ENCODE measurements around the gene RAMP2. TPM values are rescaled to one million over a fixed set of nuclear protein-coding genes. Genes with fewer than 3 reads are reported as not detected.

Gene RAMP2
- total and polyA plus RNA-seq, 2 of the 4 experiments (the other 2 are of a cell fraction) = 0.18 to 2.5 TPM

GRCh38 chr17:42782166-42783061 is 21.4 kb downstream of the RAMP2 start:
- peak overlapping the region; percentile 68 for H2AFZ ChIP-seq (replicated peaks; ENCODE audit: low read length, poor library complexity)
- TF ChIP-seq CTCF (conservative IDR thresholded peaks at IDR 0.05; ENCODE audit: low read depth, low read length) = no peak
- TF ChIP-seq NFE2L2 (IDR thresholded peaks at IDR 0.05; ENCODE audit: low read depth, low read length) = no peak
- TF ChIP-seq RFX5 (IDR thresholded peaks at IDR 0.05; ENCODE audit: low read depth, low read length) = no peak
- TF ChIP-seq SMC3 (IDR thresholded peaks at IDR 0.05; ENCODE audit: low read depth, low read length) = no peak
- TF ChIP-seq BHLHE40 (IDR thresholded peaks at IDR 0.05; ENCODE audit: low read depth, low read length) = no peak
- TF ChIP-seq USF2 (IDR thresholded peaks at IDR 0.05; ENCODE audit: low read depth, low read length) = no peak
- no peak for TF ChIP-seq RAD21 (IDR thresholded peaks at IDR 0.05; ENCODE audit: low read length)
- TF ChIP-seq CHD1 (IDR thresholded peaks at IDR 0.05; ENCODE audit: low read depth, low read length) = no peak
- no peak for TF ChIP-seq MXI1 (IDR thresholded peaks at IDR 0.05; ENCODE audit: borderline replicate concordance, low read depth, low read length)
- TF ChIP-seq CEBPB (IDR thresholded peaks at IDR 0.05; ENCODE audit: low read depth, low read length) = no peak
- TF ChIP-seq POLR2A (IDR thresholded peaks at IDR 0.05; ENCODE audit: low read depth, low read length) = no peak
- TF ChIP-seq MAZ (IDR thresholded peaks at IDR 0.05; ENCODE audit: borderline replicate concordance, low read depth, low read length) = no peak
- no peak for TF ChIP-seq MAFK (IDR thresholded peaks at IDR 0.05; ENCODE audit: low read depth, low read length)
- TF ChIP-seq FOS (IDR thresholded peaks at IDR 0.05; ENCODE audit: low read depth, low read length) = no peak
- H2BK120ac ChIP-seq (ENCODE audit: low read depth, low read length) = peak overlapping the region; percentile 93
- intact Hi-C loops (cut with micrococcal nuclease) = no loop called here
- peaks cover 0 to 52% of the 10 kb centered on the region in 2 experiments for H3K79me1 ChIP-seq (ENCODE audit: low read depth in 1 of 2, low read length in 2 of 2)
- 42% methylated on average over 7 of the region's 29 CpGs; no CpG with 5 or more reads in 1 of the 2 experiments for WGBS, 2 experiments (ENCODE audit: extremely low coverage in 2 of 2, insufficient read length in 1 of 2)
- peaks cover 31% of the 10 kb centered on the region for H3K9me1 ChIP-seq (ENCODE audit: insufficient read depth, low read length)
- peak overlapping the region; percentile 98 for H2AK9ac ChIP-seq (replicated peaks; ENCODE audit: low read depth, low read length, poor library complexity)
- H3K9ac ChIP-seq (ENCODE audit: low read depth, low read length) = peak overlapping the region; percentile 71; the same call in 1 of the 2 replicates
- H3K4me3 ChIP-seq (ENCODE audit: insufficient read depth, low read depth, low read length) = no peak overlapping the region; the same call in 1 of the 2 replicates
- H3K36me3 ChIP-seq (ENCODE audit: control insufficient read depth, insufficient read depth, low read length) = peaks cover 16% of the 10 kb centered on the region
- peak overlapping the region; percentile 90 for H4K91ac ChIP-seq (ENCODE audit: insufficient read depth, low read depth, low read length)
- peak overlapping the region; percentile 4 for H2BK15ac ChIP-seq (ENCODE audit: low read depth, low read length)
- ChIA-PET CTCF (no interaction called here), POLR2A (ENCODE audit: unreplicated experiment) (no interaction called here)
- no peak overlapping the region for H3K56ac ChIP-seq (ENCODE audit: extremely low read depth, insufficient read depth, low read length)
- H3K23ac ChIP-seq (ENCODE audit: low read depth, low read length) = peak overlapping the region; percentile 73; the same call in 1 of the 2 replicates
- peak overlapping the region; percentile 92 for H3K4ac ChIP-seq (ENCODE audit: low read depth, low read length)
- H4K5ac ChIP-seq (ENCODE audit: low read depth, low read length) = no peak overlapping the region; the same call in 1 of the 2 replicates
- no peaks in the 10 kb centered on the region for H3K9me3 ChIP-seq (ENCODE audit: control insufficient read depth, insufficient read depth, low read length)
- H3K27me3 ChIP-seq (ENCODE audit: control insufficient read depth, insufficient read depth, low read length) = no peaks in the 10 kb centered on the region
- no peak for ATAC-seq (ENCODE audit: low read depth)
- peak overlapping the region; percentile 86 for H3K14ac ChIP-seq (replicated peaks; ENCODE audit: low read depth, low read length)
- dilution Hi-C loops (cut with HindIII; ENCODE audit: low sequenced_read_pairs, unreplicated experiment) = no loop called here
- peak overlapping the region; percentile 72 to 86; a peak in 3 of 4 replicates for H4K8ac ChIP-seq (ENCODE audit: low read depth in 2 of 2, low read length in 2 of 2)
- no peak for DNase-seq
- in situ Hi-C loops (cut with MboI; ENCODE audit: low sequenced_read_pairs) = no loop called here
- no peak overlapping the region for H3K18ac ChIP-seq (ENCODE audit: low read depth, low read length)
- H3K4me2 ChIP-seq (ENCODE audit: low read depth, low read length) = peak overlapping the region; percentile 87
- peak overlapping the region; percentile 66 for H2BK5ac ChIP-seq (ENCODE audit: low read depth, low read length, poor library complexity, severe bottlenecking)
- H3K4me1 ChIP-seq (ENCODE audit: control insufficient read depth, insufficient read depth, low read length) = peaks cover 26% of the 10 kb centered on the region
- H2AK5ac ChIP-seq (ENCODE audit: low read depth, low read length) = peak overlapping the region; percentile 99
- peak overlapping the region; percentile 16; the same call in 1 of the 2 replicates for H3K27ac ChIP-seq (ENCODE audit: insufficient read depth, low read length)
- BruUV-seq (replicated peaks) = no TSS peak
- H2BK20ac ChIP-seq (ENCODE audit: low read depth, low read length) = peak overlapping the region; percentile 99
- H4K20me1 ChIP-seq (ENCODE audit: insufficient read depth, low read length) = no peaks in the 10 kb centered on the region
